Stimulated activated CD8-positive, alpha-beta memory T cell treated with anti-CD3 and anti-CD28 coated beads, Interleukin-15, amount 100 ng/mL, for 24 hours (primary cell): Measurements from ENCODE around the gene BTBD2.
A peak's percentile ranks its signal among the peaks of the same experiment; 100 is the strongest.

Source experiments
- DNase-seq: peaks from one replicate; pipeline ENCODE4 v3.0.0-alpha.2; 2020; ENCODE audit warnings: low read depth

The BTBD2 gene

DNA sequence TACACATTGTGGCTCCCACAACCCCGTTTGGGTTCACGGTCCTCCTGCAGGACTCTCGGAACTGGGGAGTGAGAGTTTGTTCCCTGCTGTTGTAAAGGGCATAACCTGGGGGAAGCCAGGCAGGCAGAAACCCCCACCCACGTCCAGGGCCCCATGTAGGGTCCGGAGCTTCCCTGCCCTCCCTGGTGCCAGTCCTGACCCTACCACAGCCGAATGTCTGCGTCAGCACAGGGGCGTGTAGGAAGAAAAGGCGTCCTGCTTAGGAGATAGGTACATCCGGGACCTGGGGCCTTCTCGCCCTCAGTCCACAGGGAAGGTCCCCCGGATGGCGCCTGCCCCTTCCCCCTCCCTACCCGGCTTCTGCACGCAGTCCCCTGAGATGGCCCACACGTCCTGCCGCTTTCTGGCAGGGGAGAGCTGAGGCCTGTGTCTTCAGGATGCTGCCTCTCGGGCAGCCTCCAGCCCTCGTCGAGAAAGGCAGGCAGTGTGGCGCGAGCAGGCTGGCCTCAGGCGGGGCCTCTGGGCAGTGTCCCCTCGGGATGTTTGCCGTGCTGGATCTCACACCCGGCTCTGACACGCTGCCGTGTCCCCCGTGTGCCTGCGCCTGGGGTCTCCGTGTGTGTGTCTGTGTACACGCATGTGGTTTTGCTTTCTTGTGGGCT is 55.5 kb downstream of the BTBD2 start:
- DNase-seq: no peak

DNA sequence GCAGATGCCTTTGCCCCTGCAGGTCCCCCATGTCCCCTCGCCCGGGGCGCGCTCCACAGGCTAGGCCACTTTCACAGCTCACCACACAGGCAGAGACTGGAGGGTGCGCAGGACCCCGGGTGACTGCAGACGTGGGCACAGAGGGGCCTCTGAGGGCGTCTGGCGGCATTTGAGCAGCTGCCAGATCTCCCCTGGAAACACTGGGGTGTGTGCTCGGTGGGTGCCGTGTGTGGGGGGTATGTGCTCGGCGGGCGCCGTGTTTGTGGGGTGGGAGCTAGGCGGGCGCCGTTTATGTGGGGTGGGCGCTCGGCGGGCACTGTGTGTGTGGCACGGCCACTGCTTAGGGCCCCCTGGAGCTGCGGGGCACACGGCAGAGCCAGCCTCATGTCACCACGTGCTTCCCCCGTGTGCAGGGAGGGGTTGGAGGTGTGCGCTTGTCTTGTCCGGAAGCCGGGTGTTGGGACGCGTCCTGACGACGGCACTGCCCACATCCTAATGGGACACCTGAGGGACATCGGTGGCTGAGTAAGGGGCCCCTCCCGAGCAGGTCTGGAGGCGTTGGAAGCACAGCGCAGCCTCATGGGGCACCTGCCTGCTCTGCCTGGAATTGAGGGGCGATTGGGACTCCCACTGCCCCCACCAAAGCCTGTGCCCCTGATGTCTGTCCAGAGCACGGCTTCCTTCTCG is 57.8 kb downstream of the BTBD2 start:
- no peak for DNase-seq

DNA sequence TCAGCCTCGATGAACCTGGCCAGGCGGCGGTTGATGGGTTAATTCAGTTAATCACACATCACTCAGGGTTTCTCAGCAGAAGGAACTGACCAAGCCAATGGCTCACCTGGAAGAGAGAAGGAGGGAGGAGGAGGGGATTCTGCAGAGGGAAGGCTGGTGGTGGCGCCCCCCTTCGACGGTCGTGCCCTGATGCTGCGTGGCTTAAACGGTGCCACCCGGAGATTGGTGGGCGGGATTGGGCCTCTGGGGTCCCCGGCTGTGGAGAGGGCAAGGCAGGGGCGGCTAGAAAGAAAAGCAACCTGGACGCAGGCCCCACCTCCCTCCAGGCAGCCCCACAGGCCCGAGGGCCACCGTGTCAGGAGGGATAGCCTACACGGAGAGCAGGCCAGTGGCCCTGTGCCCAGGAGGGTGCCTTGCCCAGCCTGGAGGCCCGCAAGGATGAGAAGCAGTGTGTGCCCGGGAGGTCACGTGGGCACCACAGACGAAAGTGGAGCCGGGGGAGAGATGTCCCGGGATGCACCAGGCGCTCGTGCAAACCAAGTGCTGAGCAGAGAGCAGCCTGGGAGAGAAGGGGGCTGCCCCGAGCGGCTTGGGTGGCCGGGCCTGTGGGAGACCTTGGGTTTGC is 58.5 kb downstream of the BTBD2 start:
- DNase-seq: no peak

DNA sequence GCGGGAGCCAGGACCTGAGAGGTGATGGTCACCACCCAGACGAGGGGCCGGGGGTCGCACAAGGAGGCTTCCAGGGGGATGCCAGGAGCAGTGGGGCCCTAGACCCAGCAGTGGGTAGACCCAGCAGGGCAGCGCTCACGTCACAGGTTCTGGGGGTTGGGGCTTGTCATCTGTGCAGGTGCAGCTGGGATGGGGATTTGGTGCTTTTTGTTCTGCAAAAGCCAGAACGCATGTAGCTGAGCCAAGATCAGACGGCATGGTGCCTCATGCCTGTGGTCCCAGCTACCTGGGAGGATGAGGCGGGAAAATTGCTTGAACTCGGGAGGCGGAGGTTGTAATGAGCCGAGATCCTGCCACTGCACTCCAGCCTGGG is 59.4 kb downstream of the BTBD2 start:
- no peak for DNase-seq

DNA sequence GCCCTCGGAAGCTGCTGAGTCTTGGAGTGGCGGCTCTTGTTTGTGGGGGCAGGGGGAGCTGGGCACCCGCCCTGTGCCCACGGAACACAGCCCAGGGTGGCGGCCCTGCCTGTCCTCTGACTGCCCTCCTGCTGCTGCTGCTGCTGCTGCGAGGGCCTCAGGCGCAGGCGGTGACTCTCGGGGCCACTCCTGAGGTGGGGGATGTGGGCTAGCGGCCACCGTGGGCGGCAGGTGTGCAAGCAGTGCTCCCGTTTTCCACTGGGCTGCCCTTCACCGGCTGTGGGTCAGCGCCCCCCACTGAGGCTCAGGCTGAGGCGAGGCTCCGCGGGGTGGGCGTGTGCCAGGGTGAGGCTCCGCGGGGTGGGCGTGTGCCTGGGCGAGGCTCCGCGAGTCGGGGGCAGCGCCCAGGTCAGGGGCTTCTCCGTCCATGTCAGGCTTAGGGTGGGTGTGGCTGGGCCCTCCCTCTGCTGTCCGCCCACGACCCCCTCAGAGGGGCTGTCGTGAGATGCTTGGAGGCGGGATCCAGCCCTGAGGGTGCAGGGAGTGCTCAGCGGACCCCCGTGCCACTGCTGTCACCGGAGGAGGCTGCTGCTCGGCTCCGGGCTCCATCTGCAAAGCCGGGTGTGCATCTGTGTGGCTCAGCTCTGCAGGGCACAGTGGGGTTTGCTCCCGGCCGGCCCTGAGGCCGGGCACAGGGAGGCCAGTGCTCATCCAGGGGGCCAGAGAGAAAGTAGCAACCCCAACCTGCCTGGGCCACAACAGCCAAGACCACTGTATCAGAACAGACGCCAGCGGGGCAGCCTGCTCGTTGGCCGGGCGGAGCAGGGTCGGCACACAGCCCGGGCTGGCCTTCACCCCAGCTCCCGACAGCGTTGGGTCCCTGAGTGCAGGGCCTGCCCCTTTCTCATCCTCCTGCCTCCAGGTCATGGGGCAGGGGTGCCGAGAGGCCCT is 60.1 kb downstream of the BTBD2 start:
- no peak for DNase-seq

DNA sequence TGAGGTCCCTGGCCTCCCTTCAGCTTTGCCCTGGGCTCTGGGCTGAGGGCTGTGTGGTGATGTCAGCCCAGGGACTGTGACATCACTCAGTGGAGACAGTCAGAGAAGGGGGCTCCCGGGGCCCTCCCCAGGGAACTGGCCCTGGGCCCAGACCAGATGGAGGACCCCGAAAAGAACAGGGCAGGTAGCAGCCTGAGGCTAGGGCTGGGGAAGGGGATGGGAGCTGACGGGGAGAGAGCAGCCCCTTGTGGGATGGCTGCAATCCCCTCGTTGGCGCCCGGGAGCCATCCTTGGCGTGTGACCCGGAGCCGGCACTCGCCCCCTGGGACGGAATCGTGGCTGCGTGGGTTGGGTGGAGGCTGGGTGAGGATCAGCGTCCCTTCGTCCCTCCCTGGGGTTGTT is 61.0 kb downstream of the BTBD2 start:
- DNase-seq: no peak

DNA sequence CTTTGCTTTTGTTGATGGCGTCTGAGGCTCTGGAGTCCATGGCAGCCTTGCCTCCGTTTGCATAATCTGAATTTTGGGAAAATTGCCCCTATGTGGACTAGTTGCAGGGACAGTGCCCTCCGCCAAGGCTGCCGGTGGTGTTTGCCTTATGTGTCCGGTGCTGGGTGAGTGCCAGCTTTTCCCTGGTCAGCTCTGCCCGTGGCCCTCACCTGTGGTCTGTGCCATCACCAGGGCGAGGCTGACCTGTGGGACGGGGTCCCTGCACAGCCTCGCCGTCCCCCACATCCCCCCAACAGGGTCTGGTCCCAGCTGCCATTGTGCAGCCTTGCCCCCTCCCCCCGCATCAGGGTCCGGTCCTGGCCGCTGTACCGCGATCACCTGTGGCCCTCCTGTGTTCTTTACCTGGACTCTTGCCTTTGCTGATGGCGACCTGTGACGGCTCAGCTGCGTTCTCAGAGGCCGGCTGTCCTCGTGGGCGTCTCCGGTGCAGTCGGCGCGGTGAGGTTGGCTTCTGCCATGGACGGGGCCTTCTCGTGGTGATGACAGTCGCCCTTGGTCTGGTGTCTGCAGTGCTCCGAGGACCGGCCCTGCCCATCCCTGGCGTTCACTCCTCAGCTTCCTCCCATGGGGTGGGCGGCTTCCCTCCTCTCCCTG is 61.9 kb downstream of the BTBD2 start:
- DNase-seq: no peak

DNA sequence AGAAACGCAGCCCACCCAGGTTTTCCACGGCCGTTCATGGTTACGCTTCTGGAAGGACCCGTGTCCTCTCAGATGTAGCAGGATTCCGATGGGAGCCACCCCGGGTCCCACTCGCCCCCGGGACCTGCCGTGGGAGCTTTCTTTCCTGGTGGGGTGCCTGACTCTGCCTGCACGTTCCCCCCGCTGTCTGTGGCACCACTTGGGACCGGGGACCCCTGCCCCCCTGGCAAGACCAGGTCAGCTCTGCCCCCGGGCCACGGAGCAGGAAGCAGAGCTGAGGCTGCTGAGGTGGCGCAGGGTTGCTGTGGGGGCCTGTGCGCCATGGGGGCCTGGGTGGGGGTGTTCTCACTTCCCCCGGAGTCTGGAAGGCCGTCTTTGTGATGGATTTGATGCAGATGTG is 62.5 kb downstream of the BTBD2 start:
- no peak for DNase-seq

DNA sequence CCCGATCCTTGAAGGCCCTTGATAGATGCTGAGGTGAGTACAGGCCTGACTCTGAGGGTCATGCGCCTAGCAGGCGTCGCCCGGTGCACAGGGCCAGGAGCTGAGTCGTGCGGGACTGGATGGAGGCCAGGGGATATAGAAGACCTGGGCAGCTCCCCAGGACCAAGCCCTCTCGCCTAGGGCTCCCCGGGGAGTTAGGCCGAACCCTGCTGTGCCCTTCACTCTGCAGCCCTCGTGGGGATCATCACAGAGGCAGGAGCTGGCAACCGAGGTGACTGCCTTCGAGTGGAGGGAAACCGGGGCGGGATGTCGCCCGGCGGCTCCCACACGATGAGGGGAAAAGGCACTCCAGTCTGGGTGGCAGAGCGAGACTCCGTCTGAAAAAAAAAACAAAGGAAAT is 62.9 kb downstream of the BTBD2 start:
- DNase-seq: no peak

DNA sequence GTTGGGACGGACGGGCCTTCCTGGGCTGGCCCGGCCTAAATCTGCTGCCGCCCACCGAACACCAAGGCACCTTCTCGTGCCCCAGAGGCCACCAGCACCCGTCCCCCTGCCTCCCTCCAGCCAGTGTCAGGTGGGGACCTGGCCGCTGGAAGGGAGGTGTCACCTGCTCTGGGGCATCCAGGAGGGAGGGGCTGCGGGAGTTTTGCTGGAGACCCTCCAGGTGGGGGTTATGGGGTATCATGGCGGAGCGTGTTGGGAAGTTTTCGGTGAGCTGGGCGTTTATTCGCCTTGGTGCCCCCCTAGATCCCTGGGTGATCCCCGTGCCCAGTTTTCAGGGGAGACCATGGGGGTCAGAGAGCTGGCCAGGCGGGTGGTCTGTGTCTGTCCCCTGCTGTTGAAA is 64.9 kb downstream of the BTBD2 start:
- no peak for DNase-seq

DNA sequence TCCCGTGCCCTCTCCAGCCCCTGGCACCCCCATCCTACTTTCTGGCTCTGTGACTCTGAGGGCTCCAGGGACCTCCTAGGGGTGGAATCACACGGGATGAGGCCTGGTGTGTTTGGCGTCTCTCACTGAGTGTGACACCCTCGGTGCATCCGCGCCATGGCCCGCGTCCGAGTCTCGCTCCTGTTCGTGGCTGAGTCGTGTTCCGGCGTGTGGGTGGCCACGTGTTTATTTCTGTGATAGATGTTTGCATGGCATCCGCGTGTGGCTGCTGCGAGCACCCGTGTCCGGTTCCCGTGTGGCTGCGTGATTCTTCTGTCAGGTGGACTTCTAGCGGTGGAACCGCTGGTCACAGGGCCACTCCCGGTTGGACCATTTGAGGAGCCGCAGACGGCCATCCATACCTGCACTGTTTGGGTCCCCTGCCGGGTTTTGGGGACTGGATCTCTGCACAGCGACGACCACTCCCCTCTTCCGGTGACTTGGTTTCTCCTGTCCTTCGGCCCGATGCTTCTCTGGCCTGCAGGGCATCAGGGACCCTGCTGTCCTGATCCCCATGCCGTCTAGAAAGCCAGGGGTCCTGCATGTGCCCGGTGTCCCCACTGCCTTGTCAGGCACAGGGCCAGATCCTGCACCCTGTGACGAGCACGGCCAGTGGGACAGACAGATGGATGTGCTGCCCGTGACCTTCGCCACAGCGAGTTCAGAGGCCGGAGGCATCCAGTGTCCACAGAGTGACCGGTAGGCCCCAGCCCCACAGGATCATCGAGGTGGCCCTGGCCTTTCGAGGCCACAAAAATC is 66.0 kb downstream of the BTBD2 start:
- no peak for DNase-seq

DNA sequence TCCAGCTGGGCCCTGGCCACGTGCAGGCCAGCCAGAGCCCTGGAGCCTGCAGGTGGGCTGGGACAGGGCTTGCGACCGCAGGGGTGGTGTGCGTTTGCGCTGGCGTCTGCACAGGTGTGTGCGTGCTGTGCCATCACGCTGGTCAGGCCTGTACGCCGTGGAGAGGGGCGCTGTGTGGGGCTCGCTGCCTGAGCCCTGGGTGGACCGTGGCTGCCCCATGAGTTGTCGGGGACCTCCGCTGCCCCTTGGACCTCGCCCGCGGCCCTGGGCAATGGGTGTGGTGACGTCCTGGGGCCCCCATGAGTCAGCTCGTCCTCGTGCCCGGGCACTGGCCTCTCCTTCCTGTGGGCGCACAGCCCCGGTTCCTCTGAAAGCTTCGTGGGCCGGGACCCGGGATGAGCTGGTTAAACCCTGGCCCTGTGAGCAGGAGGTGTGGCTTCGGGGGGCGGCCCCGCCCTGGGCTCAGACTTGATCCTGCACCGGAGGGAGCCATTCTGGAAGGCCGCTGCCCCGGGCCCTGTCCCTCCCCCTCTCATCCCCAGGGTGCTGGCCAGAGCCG is 67.8 kb downstream of the BTBD2 start:
- DNase-seq: no peak

DNA sequence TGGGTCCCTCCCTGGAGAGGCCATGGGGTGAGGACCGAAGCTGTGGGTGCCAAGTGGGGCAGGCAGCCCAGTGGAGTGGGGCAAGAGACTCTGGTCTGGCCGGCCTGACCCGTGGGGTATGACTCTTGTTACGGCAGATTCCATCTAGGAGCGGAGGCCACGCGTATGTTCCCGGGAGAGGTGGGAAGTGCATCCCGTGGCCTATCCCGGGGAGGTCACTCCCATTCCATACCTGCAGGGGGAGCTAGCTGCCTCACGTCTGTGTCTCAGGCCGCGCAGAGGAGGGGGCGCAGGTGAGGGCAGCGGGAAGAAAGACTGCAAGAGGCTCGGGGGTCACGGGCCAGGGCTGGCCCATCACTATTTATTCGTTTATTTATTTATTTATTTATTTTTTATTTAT is 69.6 kb downstream of the BTBD2 start:
- no peak for DNase-seq

DNA sequence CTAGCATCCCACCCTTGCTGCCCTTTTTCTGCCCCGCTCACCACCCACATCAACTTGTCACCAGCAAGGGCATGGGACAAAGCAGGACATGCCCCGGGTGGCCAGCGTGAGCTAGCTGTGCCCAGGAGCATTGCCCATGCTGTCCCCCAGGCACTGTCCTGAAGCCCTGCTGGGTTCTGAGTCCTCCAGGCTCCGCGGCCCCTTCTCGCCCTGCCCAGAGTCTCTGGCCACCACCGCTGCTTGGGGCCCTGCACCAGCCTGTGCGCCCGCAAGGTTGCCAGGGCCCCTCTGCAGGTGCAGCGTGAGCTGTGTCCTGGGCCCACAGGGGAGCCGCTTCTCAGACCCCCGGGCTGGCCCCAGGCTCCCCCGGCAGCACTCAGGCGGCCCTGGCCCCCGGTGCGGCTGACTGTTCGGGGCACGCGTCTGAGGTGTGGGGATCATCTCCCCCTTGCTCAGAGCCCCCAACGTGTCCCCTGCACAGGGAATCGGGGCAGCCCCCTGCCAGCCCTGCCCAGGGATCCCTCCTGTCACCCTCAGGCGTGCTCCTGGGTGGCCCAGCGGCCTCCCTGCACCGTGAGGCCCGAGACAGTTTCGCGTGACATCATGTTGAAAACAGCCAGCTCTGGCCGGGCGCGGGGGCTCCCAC is 70.5 kb downstream of the BTBD2 start:
- no peak for DNase-seq

DNA sequence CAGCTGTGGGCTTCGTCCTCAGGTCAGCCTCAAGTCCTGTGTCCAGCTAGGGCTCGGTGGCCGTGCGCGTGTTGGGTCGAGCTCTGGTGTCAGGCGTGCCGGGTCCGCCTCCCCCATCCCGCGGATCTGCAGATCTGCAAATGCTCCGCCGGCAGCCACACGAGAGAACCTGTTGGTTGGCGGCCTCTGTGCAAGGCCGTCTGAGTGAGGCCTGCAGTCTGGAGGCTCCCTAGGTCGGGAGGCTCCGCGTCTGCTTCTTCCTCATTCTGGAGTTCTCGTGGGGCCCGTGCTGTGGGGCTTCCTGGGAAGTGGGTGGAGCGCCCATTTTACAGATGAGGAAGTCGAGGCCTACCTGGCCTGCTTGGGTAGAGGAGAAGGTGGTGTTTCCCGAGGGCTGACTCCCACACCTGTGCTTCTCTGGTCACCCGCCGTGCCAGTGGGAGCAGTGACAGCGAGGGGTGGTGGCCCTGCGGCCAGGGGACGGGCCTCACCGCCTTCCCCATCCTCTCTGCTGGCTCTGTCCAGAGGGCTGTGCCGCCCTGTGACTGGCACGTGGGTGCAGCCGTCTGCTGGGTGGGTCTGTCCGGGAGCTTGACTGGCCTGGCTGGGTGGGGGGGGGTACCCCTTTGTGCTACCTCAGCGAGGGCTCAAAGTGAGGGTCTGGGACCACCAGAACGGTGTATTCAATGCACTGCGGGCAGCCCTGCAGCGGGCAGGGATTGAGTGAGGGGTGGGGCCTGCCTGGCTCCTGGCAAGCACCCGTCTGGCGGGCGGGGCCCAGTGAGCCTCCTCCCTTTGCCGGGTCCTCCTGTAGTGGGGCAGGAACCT is 71.2 kb downstream of the BTBD2 start:
- no peak for DNase-seq

DNA sequence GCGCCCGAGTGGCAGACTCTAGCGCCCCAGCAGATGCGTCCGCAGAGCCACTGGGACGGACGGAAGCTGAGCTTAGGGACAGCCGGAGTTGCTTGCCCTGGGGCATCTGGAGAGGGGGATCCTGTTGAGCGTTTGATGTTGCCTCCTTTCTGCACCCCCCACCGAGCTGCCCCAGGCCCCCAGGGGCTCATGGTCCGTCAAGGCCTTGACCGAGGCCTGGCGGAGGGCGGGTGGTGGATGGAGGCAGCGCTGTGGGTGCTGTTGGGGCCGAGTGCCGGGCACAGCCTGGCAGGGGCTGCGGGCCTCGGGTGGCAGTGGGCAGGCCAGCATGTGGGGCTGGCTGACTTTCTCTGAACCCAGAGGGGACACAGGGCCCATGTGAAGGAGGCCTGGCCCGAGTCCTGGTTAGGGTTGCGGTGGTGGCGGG is 71.8 kb downstream of the BTBD2 start:
- DNase-seq: no peak

DNA sequence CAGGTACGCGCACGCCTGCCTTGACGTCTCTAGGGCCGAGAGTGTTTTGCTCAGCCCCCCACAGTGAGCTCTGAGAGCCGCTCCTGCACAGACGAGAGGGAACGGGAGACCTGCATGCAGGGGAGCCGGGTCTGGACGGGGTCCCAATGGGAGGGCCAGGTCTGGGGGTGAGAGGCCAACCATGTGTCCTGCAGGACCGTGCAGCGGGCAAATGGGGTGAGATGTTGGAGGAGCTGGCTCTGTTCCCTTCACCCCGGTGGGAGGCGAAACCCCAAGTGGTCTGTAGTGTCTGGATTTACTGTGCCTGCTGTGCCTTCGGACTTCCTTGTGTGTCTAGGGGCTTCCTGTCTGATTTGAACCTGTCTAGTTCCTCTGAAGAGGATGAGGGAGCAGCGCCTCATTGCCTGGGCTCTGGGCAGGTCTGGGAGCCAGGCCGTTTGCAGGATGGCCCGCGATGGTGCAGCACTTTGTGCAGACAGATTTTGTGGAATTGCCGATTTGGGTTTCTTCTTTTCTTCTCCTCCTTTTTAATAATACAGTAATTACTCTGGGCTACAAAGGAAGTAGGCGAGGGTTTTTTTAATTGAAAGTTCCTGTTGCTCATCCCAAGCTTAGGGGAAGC is 72.5 kb downstream of the BTBD2 start:
- DNase-seq: no peak

DNA sequence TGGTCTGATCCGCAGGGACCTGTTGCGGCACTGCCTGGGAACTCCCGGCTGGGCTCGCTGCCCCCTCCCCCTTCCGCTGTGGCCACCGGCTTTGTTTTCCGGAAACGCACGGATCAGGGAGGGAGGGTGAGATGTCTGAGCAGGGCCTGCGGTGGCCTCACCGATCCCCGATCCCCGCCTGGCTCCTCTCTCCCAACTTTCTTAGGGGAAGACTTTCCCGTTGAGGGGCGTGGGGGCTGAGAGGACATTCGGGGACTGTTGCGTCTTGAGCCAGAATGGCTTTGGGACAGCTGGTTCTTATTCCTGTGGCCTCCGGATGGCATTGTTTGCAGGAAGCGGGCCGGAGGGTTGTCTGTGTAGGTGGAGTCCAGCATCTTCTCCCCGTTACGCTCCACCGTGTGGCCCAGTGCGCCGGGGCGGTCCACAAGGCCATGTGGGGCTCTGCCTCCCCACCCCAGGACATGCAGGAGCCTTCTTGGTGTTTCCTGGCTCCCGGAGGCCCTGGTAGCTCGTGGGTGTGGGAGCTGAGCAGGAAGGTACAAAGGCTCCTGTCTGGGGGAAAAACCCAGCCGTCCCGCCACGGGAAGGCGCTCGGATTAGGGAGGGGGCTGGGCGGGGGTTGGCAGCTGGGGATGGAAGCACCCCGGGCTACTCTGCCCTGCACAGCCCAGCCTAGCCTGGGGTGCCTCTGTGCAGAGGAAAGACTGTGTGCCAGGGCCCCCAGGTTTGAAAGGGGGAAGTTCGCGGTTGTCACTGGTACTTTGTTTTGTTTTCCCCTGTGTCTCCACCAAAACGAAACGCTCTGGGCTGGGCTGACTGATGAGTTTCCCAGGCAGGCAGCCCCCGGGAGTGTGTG is 73.2 kb downstream of the BTBD2 start:
- DNase-seq: peak; percentile 45
